ENCODE data around the gene PPP1R16B. TPM values are rescaled to one million over a fixed set of nuclear protein-coding genes. Genes with fewer than 3 reads are reported as not detected.
A peak's percentile ranks its signal among the peaks of the same experiment; 100 is the strongest.

The PPP1R16B gene
- polyA plus RNA-seq, 1 donor from 2014 or later, result 1.9 TPM

DNA sequence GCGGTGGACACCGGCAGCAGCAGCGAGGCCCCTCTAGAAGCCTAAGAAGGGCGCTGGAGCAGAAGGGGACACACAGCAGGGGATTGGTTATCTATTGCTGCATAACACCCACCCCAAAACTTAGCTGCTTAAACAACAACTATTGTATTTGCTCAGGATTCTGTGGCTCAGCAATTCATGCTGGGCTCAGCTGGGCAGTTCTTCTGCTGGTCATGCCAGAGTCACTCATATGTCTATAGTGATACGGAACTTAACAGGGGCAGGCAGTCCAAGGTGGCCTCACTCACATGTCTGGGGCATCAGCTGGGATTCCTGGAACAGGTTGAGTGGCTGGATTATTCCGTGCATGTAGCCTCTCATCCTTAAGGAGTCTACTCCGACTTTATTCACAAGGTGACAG is 17.6 kb upstream of the PPP1R16B start (continued):
- no peak for TF ChIP-seq SMC3 (conservative IDR thresholded peaks at IDR 0.05; ENCODE audit: poor library complexity)
- TF ChIP-seq POLR2AphosphoS5 (IDR thresholded peaks at IDR 0.05), result no peak

GRCh38 chr20:38789503-38790199 is 15.8 kb upstream of the PPP1R16B start:
- TF ChIP-seq, protein P1, sequence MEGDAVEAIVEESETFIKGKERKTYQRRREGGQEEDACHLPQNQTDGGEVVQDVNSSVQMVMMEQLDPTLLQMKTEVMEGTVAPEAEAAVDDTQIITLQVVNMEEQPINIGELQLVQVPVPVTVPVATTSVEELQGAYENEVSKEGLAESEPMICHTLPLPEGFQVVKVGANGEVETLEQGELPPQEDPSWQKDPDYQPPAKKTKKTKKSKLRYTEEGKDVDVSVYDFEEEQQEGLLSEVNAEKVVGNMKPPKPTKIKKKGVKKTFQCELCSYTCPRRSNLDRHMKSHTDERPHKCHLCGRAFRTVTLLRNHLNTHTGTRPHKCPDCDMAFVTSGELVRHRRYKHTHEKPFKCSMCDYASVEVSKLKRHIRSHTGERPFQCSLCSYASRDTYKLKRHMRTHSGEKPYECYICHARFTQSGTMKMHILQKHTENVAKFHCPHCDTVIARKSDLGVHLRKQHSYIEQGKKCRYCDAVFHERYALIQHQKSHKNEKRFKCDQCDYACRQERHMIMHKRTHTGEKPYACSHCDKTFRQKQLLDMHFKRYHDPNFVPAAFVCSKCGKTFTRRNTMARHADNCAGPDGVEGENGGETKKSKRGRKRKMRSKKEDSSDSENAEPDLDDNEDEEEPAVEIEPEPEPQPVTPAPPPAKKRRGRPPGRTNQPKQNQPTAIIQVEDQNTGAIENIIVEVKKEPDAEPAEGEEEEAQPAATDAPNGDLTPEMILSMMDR (IDR thresholded peaks at IDR 0.05; ENCODE audit: poor library complexity, severe bottlenecking), result no peak
- TF ChIP-seq EP300 (conservative IDR thresholded peaks at IDR 0.05; ENCODE audit: poor library complexity, severe bottlenecking) (no peak), EZH2 (IDR thresholded peaks at IDR 0.05; ENCODE audit: borderline replicate concordance, insufficient read depth, low read length, poor library complexity, severe bottlenecking) (no peak), TAF1 (IDR thresholded peaks at IDR 0.05; ENCODE audit: low read depth) (no peak), REST (IDR thresholded peaks at IDR 0.05; ENCODE audit: borderline replicate concordance) (no peak), POLR2AphosphoS5 (IDR thresholded peaks at IDR 0.05) (no peak), SMC3 (conservative IDR thresholded peaks at IDR 0.05; ENCODE audit: poor library complexity) (no peak), RAD21 (conservative IDR thresholded peaks at IDR 0.05) (no peak), MXI1 (conservative IDR thresholded peaks at IDR 0.05; ENCODE audit: poor library complexity, severe bottlenecking) (no peak)
- no peak overlapping the region for H3K4me2 ChIP-seq (ENCODE audit: low read length)
- no peaks in the 10 kb centered on the region for H3K79me2 ChIP-seq (replicated peaks; ENCODE audit: insufficient read depth, low read length)
- H3K27me3 ChIP-seq (ENCODE audit: insufficient read depth, low read depth, low read length), result no peaks in the 10 kb centered on the region
- no peaks in the 10 kb centered on the region for H3K9me3 ChIP-seq (ENCODE audit: low read length)
- H3F3A ChIP-seq (ENCODE audit: insufficient read depth, low read length, poor library complexity, severe bottlenecking), result no peaks in the 10 kb centered on the region
- no peaks in the 10 kb centered on the region for H3K9me2 ChIP-seq (ENCODE audit: insufficient read depth, low read length)
- H3K36me3 ChIP-seq (ENCODE audit: insufficient read depth, low read length), result no peaks in the 10 kb centered on the region
- H3K27ac ChIP-seq (ENCODE audit: low read length), result no peak overlapping the region
- H4K20me1 ChIP-seq (ENCODE audit: insufficient read depth), result no peaks in the 10 kb centered on the region
- no peak overlapping the region for H3K4me3 ChIP-seq (ENCODE audit: low read length)
- no peak overlapping the region for H3K9ac ChIP-seq (ENCODE audit: low read length)
- H2AFZ ChIP-seq (ENCODE audit: low read depth, low read length), result no peak overlapping the region

GRCh38 chr20:38790200-38791053 is 15.1 kb upstream of the PPP1R16B start:
- Histone ChIP-seq H3K27me3 (ENCODE audit: insufficient read depth, low read depth, low read length) (no peaks in the 10 kb centered on the region), H3K4me3 (ENCODE audit: low read length) (no peak overlapping the region), H3K4me2 (ENCODE audit: low read length) (no peak overlapping the region), H2AFZ (ENCODE audit: low read depth, low read length) (no peak overlapping the region), H3K36me3 (ENCODE audit: insufficient read depth, low read length) (no peaks in the 10 kb centered on the region), H3K9me3 (ENCODE audit: low read length) (no peaks in the 10 kb centered on the region), H3K9me2 (ENCODE audit: insufficient read depth, low read length) (no peaks in the 10 kb centered on the region), H4K20me1 (ENCODE audit: insufficient read depth) (no peaks in the 10 kb centered on the region), H3K27ac (ENCODE audit: low read length) (no peak overlapping the region), H3F3A (ENCODE audit: insufficient read depth, low read length, poor library complexity, severe bottlenecking) (no peaks in the 10 kb centered on the region), H3K9ac (ENCODE audit: low read length) (no peak overlapping the region), H3K79me2 (replicated peaks; ENCODE audit: insufficient read depth, low read length) (no peaks in the 10 kb centered on the region)
- TF ChIP-seq MXI1 (conservative IDR thresholded peaks at IDR 0.05; ENCODE audit: poor library complexity, severe bottlenecking) (no peak), EZH2 (IDR thresholded peaks at IDR 0.05; ENCODE audit: borderline replicate concordance, insufficient read depth, low read length, poor library complexity, severe bottlenecking) (no peak), SMC3 (conservative IDR thresholded peaks at IDR 0.05; ENCODE audit: poor library complexity) (no peak), TAF1 (IDR thresholded peaks at IDR 0.05; ENCODE audit: low read depth) (no peak), RAD21 (conservative IDR thresholded peaks at IDR 0.05) (no peak)
- TF ChIP-seq, protein P1 (IDR thresholded peaks at IDR 0.05; ENCODE audit: poor library complexity, severe bottlenecking), result peak; percentile 17
